K562 (cell line): ENCODE data around the gene SLC29A3. TPM values are rescaled to one million over a fixed set of nuclear protein-coding genes. Genes with fewer than 3 reads are reported as not detected.
A peak's percentile ranks its signal among the peaks of the same experiment; 100 is the strongest.

Source experiments
- ATAC-seq: fragments of 200-7000 bp; cut with Tn5 transposase; 3 replicates; pipeline ENCODE4 v1.9.1; 2020; ENCODE audit warnings: moderate library complexity
- BruUV-seq: library from RNA; stranded (reverse); fragments of 400-500 nt; replicated peaks from 2 replicates; lab custom pipeline; 2021; lab: Mats Ljungman, UMichigan
- CTCF ChIA-PET: fragments of 300-600 bp; formaldehyde crosslinking; extraction: SDS; loops from one replicate; lab custom pipeline; 2021; ENCODE audit warnings: low intra/inter-chr PET ratio; lab: Yijun Ruan, JAX
- POLR2A ChIA-PET: fragments of 300-600, 350-650 bp; sonication (Branson Sonifier 250); formaldehyde crosslinking; extraction: SDS; loops from one replicate; lab custom pipeline; 2021; ENCODE audit warnings: antibody characterized with exemption, inconsistent platforms; lab: Yijun Ruan, JAX
- DNase-seq, 4 experiments: peaks; one replicate each; pipeline versions ENCODE4 v3.0.0 to v3.0.0-alpha.2; 2011 to 2018; ENCODE audit warnings: low spot score in 3 of 4, mixed read lengths in 3 of 4; ENCODE audit errors: extremely low read depth in 1 of 4
- FAIRE-seq: peaks from 2 replicates; lab custom pipeline; 2011; peaks lifted over from hg19 to GRCh38; lab: Jason Lieb, UNC
- H2AFZ ChIP-seq: 2 replicates; pipeline ENCODE4 v1.6.0; 2011; ENCODE audit warnings: low read depth, low read length, control low read depth, inconsistent platforms
- H3K27ac ChIP-seq: fragments of 200-600 bp; 3 replicates; pipeline ENCODE4 v1.8.0; 2011; ENCODE audit warnings: low read depth, mild to moderate bottlenecking, control low read depth, inconsistent platforms, low read length, moderate library complexity, mixed read lengths; ENCODE audit errors: extremely low read depth
- H3K27me3 ChIP-seq, 2 experiments: fragments of 300-600 bp in 1 of 2; 2 replicates in 1 of 2; 3 replicates in 1 of 2; pipeline versions ENCODE4 v1.6.0 to v1.8.0; 2011; ENCODE audit warnings: inconsistent platforms in 2 of 2, low read length in 2 of 2, mild to moderate bottlenecking in 1 of 2, mixed read lengths in 1 of 2, moderate library complexity in 1 of 2; ENCODE audit not compliant: control insufficient read depth in 2 of 2, insufficient read depth in 2 of 2
- H3K36me3 ChIP-seq: fragments of 300-600 bp; 3 replicates; pipeline ENCODE4 v1.8.0; 2011; ENCODE audit warnings: mild to moderate bottlenecking, low read length, inconsistent platforms; ENCODE audit not compliant: control insufficient read depth, insufficient read depth
- H3K4me1 ChIP-seq, 2 experiments: fragments of 200-600 bp in 1 of 2; replicated peaks in 1 of 2; 2 replicates in 1 of 2; 3 replicates in 1 of 2; pipeline versions ENCODE4 v1.5.1 to v1.8.0; 2011; ENCODE audit warnings: inconsistent platforms in 2 of 2, low read length in 2 of 2, mild to moderate bottlenecking in 1 of 2, mixed read lengths in 1 of 2, moderate library complexity in 1 of 2; ENCODE audit not compliant: control insufficient read depth in 2 of 2, insufficient read depth in 2 of 2
- H3K4me2 ChIP-seq: 2 replicates; pipeline ENCODE4 v1.6.1; 2011; ENCODE audit warnings: low read length, control low read depth, inconsistent platforms, mixed read lengths; ENCODE audit not compliant: insufficient read depth
- H3K4me3 ChIP-seq: fragments of 200-600 bp; sonication (generic), shearing (Covaris generic); 2 replicates; pipeline ENCODE4 v1.5.1; 2016; ENCODE audit warnings: control low read depth, inconsistent platforms
- H3K79me2 ChIP-seq: fragments of 200-600 bp; 3 replicates; pipeline ENCODE4 v1.8.0; 2011; ENCODE audit warnings: low read length, inconsistent platforms; ENCODE audit not compliant: control insufficient read depth, insufficient read depth
- H3K9ac ChIP-seq, 2 experiments: 2 replicates each; pipeline versions ENCODE4 v1.6.0 to v1.6.1; 2011; ENCODE audit warnings: low read depth in 2 of 2, low read length in 2 of 2, control low read depth in 1 of 2, inconsistent platforms in 1 of 2, mild to moderate bottlenecking in 1 of 2, mixed read lengths in 1 of 2; ENCODE audit not compliant: insufficient read depth in 1 of 2
- H3K9me1 ChIP-seq: one replicate; pipeline ENCODE4 v1.6.0; 2011; ENCODE audit warnings: inconsistent platforms, mild to moderate bottlenecking, low read length, moderate library complexity; ENCODE audit not compliant: control insufficient read depth, insufficient read depth
- H3K9me3 ChIP-seq: replicated peaks from 2 replicates; pipeline ENCODE4 v1.5.1; 2011; ENCODE audit warnings: low read depth, low read length, inconsistent platforms; ENCODE audit not compliant: control insufficient read depth, insufficient read depth
- H4K20me1 ChIP-seq: replicated peaks from 2 replicates; pipeline ENCODE4 v1.6.1; 2011; ENCODE audit warnings: low read length, inconsistent platforms, mixed read lengths; ENCODE audit not compliant: control insufficient read depth, insufficient read depth
- HNRNPL ChIP-seq: fragments of 200-400 bp; formaldehyde crosslinking; IDR thresholded peaks from 2 replicates; pipeline ENCODE4 v1.6.1; 2017; ENCODE audit warnings: low read depth, mild to moderate bottlenecking, low read length
- ZNF24 ChIP-seq: fragments of 450-650 bp; IDR thresholded peaks from 2 replicates; pipeline ENCODE4 v1.6.1; 2016
- WGBS: fragments of 100-300 bp; shearing (Covaris generic); methylation state at CpG from one replicate; pipeline ENCODE4 v1.1.6; 2016; ENCODE audit warnings: low coverage, mixed read lengths; ENCODE audit not compliant: insufficient coverage; ENCODE audit errors: missing lambda C conversion rate; 5-methylcytosine and 5-hydroxymethylcytosine counted together
- in situ Hi-C: fragments of 300-500 bp; cut with MboI; formaldehyde crosslinking; loops from 4 replicates; pipeline ENCODE4 v1.15.0; 2018; ENCODE audit warnings: inconsistent platforms, mixed read lengths
- intact Hi-C: fragments of 100-400 bp; cut with micrococcal nuclease; formaldehyde crosslinking; loops from 2 replicates; pipeline ENCODE4 v1.14.2; 2022
- polyA plus RNA-seq, 8 experiments: library from polyadenylated mRNA; depleted of rRNA in 4 of 8; stranded (reverse) in 5 of 8; unstranded in 3 of 8; fragments of >200 nt; fragmentation: Nextera tagmentation in 2 of 8; fragmentation: Illumina TruSeq in 1 of 8; extraction: Ambion mirVana in 2 of 8; extraction: Trizol in 1 of 8; gene quantifications; 2 replicates each; pipeline versions ENCODE4 v1.2.1 to v1.2.3, GENCODE V29; 2011 to 2014; ENCODE audit warnings: inconsistent platforms in 1 of 8, missing spikeins in 1 of 8
- total RNA-seq, 7 experiments: library from RNA; depleted of rRNA in 6 of 7; stranded (reverse); fragments of >200 nt in 6 of 7; fragmentation: Illumina TruSeq in 2 of 7; extraction: Trizol in 2 of 7; gene quantifications; 2 replicates each; pipeline versions ENCODE4 v1.2.1 to v1.2.3, GENCODE V29; 2011 to 2021; ENCODE audit warnings: low replicate concordance in 1 of 7
- TF ChIP-seq, protein P1 (sequence below), 3 experiments: IDR thresholded peaks in 2 of 3; conservative IDR thresholded peaks in 1 of 3; 2 replicates each; pipeline ENCODE4 v1.5.1; 2011 to 2012; ENCODE audit warnings: low read length in 3 of 3, mild to moderate bottlenecking in 3 of 3, control low read depth in 2 of 3, improper control_type of control experiment in 1 of 3, inconsistent platforms in 1 of 3, low read depth in 1 of 3, mixed read lengths in 1 of 3, moderate library complexity in 1 of 3; ENCODE audit not compliant: insufficient read depth in 2 of 3

SLC29A3 gene
- total and polyA plus RNA-seq, 9 of the 15 experiments (the other 6 are each of a cell fraction or from before 2014, with no cell fraction given): 2.1 to 10.7 (median 4.6) TPM

DNA sequence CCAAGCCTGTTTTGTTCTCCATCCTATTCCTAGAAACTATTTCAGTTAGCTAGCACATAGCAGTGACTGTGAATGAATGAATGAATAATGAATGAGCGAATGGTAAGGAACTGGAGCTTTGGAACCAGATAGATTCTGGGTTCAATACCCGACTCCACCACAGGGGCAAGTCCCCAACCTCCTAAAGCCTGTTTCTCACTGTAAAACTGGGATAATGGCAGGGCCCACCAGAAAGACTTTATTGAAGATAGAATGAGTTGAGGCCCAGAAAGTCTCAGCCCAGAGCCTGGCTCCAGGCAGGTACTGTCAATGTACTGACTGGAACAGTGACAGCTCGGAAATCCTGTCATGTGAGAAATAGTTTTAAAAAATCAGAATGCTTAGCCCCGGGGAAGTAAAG, 76.6 kb downstream of the SLC29A3 start:
- peak; percentile 14; the same call in 1 of the 3 replicates for ATAC-seq
- intact Hi-C loops (loop anchor here (5.0 kb wide), 3 partner anchors 77 to 417 kb away; no protein-coding TSS in a partner anchor), in situ Hi-C loops (no loop called here)
- no peaks in the 10 kb centered on the region for H3K79me2 ChIP-seq
- FAIRE-seq: no peak
- H4K20me1 ChIP-seq: peaks cover 17% of the 10 kb centered on the region
- POLR2A ChIA-PET: interaction anchor here (0.7 kb wide), 1 partner anchor 62 kb away, joined by 3 read pairs; no protein-coding TSS in a partner anchor
- peaks cover 0 to 20% of the 10 kb centered on the region in 2 experiments; a peak in 2 of 5 replicates for H3K4me1 ChIP-seq
- WGBS: 18% methylated on average over 4 of the region's 4 CpGs
- H3K36me3 ChIP-seq: no peaks in the 10 kb centered on the region
- CTCF ChIA-PET: interaction anchor here (0.7 kb wide), 1 partner anchor 300 kb away, joined by 3 read pairs; no protein-coding TSS in a partner anchor
- DNase-seq: peak in 2 of 4 experiments; percentile 54 to 55
- no peaks in the 10 kb centered on the region for H3K9me1 ChIP-seq
- TF ChIP-seq HNRNPL: no peak
- TF ChIP-seq, protein P1, sequence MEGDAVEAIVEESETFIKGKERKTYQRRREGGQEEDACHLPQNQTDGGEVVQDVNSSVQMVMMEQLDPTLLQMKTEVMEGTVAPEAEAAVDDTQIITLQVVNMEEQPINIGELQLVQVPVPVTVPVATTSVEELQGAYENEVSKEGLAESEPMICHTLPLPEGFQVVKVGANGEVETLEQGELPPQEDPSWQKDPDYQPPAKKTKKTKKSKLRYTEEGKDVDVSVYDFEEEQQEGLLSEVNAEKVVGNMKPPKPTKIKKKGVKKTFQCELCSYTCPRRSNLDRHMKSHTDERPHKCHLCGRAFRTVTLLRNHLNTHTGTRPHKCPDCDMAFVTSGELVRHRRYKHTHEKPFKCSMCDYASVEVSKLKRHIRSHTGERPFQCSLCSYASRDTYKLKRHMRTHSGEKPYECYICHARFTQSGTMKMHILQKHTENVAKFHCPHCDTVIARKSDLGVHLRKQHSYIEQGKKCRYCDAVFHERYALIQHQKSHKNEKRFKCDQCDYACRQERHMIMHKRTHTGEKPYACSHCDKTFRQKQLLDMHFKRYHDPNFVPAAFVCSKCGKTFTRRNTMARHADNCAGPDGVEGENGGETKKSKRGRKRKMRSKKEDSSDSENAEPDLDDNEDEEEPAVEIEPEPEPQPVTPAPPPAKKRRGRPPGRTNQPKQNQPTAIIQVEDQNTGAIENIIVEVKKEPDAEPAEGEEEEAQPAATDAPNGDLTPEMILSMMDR (IDR thresholded peaks at IDR 0.05 in 2 of 3, conservative IDR thresholded peaks at IDR 0.05 in 1 of 3; ENCODE audit: insufficient read depth in 2 of 3, low read depth in 1 of 3, low read length in 3 of 3): peak in 2 of 3 experiments; percentile 2 to 18; a peak in 2 of 6 replicates
- peak; percentile 82 for TF ChIP-seq ZNF24
- TF ChIP-seq, all 486 proteins: peak for 2
- H3K27ac ChIP-seq: no peak overlapping the region
- H3K27me3 ChIP-seq: peaks cover 60 to 92% of the 10 kb centered on the region in 2 experiments
- no peak overlapping the region for H3K9ac ChIP-seq
- no peaks in the 10 kb centered on the region for H3K9me3 ChIP-seq
- no peak overlapping the region for H3K4me2 ChIP-seq
- H3K4me3 ChIP-seq: no peak overlapping the region
- BruUV-seq: no TSS peak
- H2AFZ ChIP-seq: no peak overlapping the region
